Measurements from ENCODE around the gene SRP14. TPM values are rescaled to one million over a fixed set of nuclear protein-coding genes. Genes with fewer than 3 reads are reported as not detected.

SRP14 gene
- total RNA-seq, 1 donor from 2014 or later = 309 TPM

GRCh38 chr15:40003116-40003916, 35.7 kb downstream of the SRP14 start:
- no peak for TF ChIP-seq CTCF (IDR thresholded peaks at IDR 0.05; ENCODE audit: insufficient read depth, low read length, poor library complexity, severe bottlenecking)
- no peak for DNase-seq (ENCODE audit: low read depth)
- H3K27me3 ChIP-seq (ENCODE audit: control insufficient read depth, insufficient read depth, low read length) = no peaks in the 10 kb centered on the region
- H3K4me3 ChIP-seq (ENCODE audit: low read depth, low read length) = no peak overlapping the region
- peaks cover 3% of the 10 kb centered on the region for H3K36me3 ChIP-seq (ENCODE audit: control insufficient read depth, insufficient read depth, low read length)

GRCh38 chr15:40002295-40002694, 36.7 kb downstream of the SRP14 start:
- no peak overlapping the region for H3K4me3 ChIP-seq (ENCODE audit: low read depth, low read length)
- no peak for DNase-seq (ENCODE audit: low read depth)
- TF ChIP-seq CTCF (IDR thresholded peaks at IDR 0.05; ENCODE audit: insufficient read depth, low read length, poor library complexity, severe bottlenecking) = no peak
- H3K36me3 ChIP-seq (ENCODE audit: control insufficient read depth, insufficient read depth, low read length) = peaks cover 3% of the 10 kb centered on the region
- H3K27me3 ChIP-seq (ENCODE audit: control insufficient read depth, insufficient read depth, low read length) = no peaks in the 10 kb centered on the region

GRCh38 chr15:39999538-40000200, 39.3 kb downstream of the SRP14 start:
- DNase-seq (ENCODE audit: low read depth) = no peak
- Histone ChIP-seq H3K4me3 (ENCODE audit: low read depth, low read length) (no peak overlapping the region), H3K27me3 (ENCODE audit: control insufficient read depth, insufficient read depth, low read length) (no peaks in the 10 kb centered on the region), H3K36me3 (ENCODE audit: control insufficient read depth, insufficient read depth, low read length) (peaks cover 3% of the 10 kb centered on the region)
- TF ChIP-seq CTCF (IDR thresholded peaks at IDR 0.05; ENCODE audit: insufficient read depth, low read length, poor library complexity, severe bottlenecking) = no peak

- TF ChIP-seq CTCF (IDR thresholded peaks at IDR 0.05; ENCODE audit: insufficient read depth, low read length, poor library complexity, severe bottlenecking) = no peak
- Histone ChIP-seq H3K27me3 (ENCODE audit: control insufficient read depth, insufficient read depth, low read length) (no peaks in the 10 kb centered on the region), H3K4me3 (ENCODE audit: low read depth, low read length) (no peak overlapping the region), H3K36me3 (ENCODE audit: control insufficient read depth, insufficient read depth, low read length) (peaks cover 3% of the 10 kb centered on the region)
- no peak for DNase-seq (ENCODE audit: low read depth)
Observed at GRCh38 chr15:39998511-39999077, 40.4 kb downstream of the SRP14 start.

GRCh38 chr15:39997639-39998038, 41.3 kb downstream of the SRP14 start:
- no peak for TF ChIP-seq CTCF (IDR thresholded peaks at IDR 0.05; ENCODE audit: insufficient read depth, low read length, poor library complexity, severe bottlenecking)
- Histone ChIP-seq H3K4me3 (ENCODE audit: low read depth, low read length) (no peak overlapping the region), H3K27me3 (ENCODE audit: control insufficient read depth, insufficient read depth, low read length) (no peaks in the 10 kb centered on the region), H3K36me3 (ENCODE audit: control insufficient read depth, insufficient read depth, low read length) (peaks cover 4% of the 10 kb centered on the region)
- DNase-seq (ENCODE audit: low read depth) = no peak

Data from kidney epithelial cell (primary cell).